ENCODE data around the gene BRS3.

DNA sequence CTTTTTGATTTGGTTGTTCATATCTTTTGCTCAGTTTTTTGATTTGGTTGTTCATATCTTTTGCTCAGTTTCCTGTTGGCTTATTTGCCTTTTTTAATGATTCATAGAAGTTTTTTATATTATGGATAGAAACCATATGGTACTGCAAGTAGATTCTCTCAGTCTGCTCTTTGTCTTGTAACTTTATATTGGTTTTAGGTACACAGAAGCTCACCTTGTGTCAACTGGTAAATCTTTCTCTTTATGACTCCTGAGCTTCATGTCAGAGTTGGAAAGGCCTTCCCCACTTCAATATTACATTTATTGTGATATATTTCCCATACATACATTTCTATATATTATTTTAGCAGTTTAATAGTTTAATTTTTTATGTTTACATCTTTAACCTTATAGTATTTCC lies 36.0 kb downstream of the BRS3 start:
- TF ChIP-seq, protein P1, sequence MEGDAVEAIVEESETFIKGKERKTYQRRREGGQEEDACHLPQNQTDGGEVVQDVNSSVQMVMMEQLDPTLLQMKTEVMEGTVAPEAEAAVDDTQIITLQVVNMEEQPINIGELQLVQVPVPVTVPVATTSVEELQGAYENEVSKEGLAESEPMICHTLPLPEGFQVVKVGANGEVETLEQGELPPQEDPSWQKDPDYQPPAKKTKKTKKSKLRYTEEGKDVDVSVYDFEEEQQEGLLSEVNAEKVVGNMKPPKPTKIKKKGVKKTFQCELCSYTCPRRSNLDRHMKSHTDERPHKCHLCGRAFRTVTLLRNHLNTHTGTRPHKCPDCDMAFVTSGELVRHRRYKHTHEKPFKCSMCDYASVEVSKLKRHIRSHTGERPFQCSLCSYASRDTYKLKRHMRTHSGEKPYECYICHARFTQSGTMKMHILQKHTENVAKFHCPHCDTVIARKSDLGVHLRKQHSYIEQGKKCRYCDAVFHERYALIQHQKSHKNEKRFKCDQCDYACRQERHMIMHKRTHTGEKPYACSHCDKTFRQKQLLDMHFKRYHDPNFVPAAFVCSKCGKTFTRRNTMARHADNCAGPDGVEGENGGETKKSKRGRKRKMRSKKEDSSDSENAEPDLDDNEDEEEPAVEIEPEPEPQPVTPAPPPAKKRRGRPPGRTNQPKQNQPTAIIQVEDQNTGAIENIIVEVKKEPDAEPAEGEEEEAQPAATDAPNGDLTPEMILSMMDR (IDR thresholded peaks at IDR 0.05) = no peak
- no peak for TF ChIP-seq EP300 (IDR thresholded peaks at IDR 0.05)
- no peak for TF ChIP-seq POLR2A (IDR thresholded peaks at IDR 0.05)
- no peak for TF ChIP-seq POLR2AphosphoS5 (IDR thresholded peaks at IDR 0.05)

All from stomach (tissue), 4 donors.